NT2/D1 (cell line): ENCODE measurements around the gene TIAM1.
A peak's percentile ranks its signal among the peaks of the same experiment; 100 is the strongest.

Experiments
- DNase-seq: peaks from one replicate; pipeline ENCODE4 v3.0.0-alpha.2; 2011; ENCODE audit warnings: low read depth, low spot score
- H3K27me3 ChIP-seq: 2 replicates; pipeline ENCODE4 v1.6.0; 2011; ENCODE audit warnings: mild to moderate bottlenecking; ENCODE audit not compliant: insufficient read length, insufficient read depth
- H3K36me3 ChIP-seq: 2 replicates; pipeline ENCODE4 v1.6.1; 2011; ENCODE audit warnings: mild to moderate bottlenecking, low read length, mixed read lengths; ENCODE audit not compliant: insufficient read depth, insufficient read length
- H3K4me1 ChIP-seq: 2 replicates; pipeline ENCODE4 v1.5.1; 2011; ENCODE audit not compliant: insufficient read depth, insufficient read length
- H3K4me3 ChIP-seq: 2 replicates; pipeline ENCODE4 v1.5.1; 2011; ENCODE audit warnings: low read depth; ENCODE audit not compliant: insufficient read length
- H3K9ac ChIP-seq: 2 replicates; pipeline ENCODE4 v1.6.0; 2011; ENCODE audit warnings: low read depth; ENCODE audit not compliant: insufficient read length
- H3K9me3 ChIP-seq: 2 replicates; pipeline ENCODE4 v1.5.1; 2011; ENCODE audit warnings: mild to moderate bottlenecking, low read length; ENCODE audit not compliant: insufficient read depth
- SUZ12 ChIP-seq: IDR thresholded peaks from 2 replicates; pipeline ENCODE4 v1.6.1; 2011; ENCODE audit not compliant: insufficient read length, insufficient read depth; ENCODE audit errors: extremely low read depth
- YY1 ChIP-seq: IDR thresholded peaks from 2 replicates; pipeline ENCODE4 v1.6.1; 2011; ENCODE audit not compliant: insufficient read length, insufficient read depth
- ZNF274 ChIP-seq: IDR thresholded peaks from 2 replicates; pipeline ENCODE4 v1.6.1; 2011; ENCODE audit warnings: mild to moderate bottlenecking, low read depth, low read length

TIAM1 gene

DNA sequence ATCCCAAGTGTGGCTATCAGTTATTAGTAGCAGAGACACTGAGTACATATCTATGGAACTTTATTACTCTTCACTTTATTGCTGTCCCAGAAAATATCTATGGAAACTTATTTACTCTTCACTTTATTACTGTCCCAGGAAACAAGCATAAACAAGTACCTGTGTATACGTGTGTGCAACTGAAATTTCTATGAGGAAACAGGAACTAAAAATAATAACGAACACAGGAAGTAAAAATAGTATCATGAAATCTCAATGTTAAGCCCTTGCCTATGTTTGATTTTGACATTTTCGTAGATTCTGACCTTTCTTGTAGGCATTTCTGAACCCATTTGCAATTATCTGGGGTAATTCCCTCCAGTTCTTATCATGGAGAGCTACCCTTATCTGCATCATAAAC, 240.9 kb downstream of the TIAM1 start:
- Histone ChIP-seq H3K36me3 (no peaks in the 10 kb centered on the region), H3K27me3 (peaks cover 9% of the 10 kb centered on the region), H3K9me3 (peaks cover 34% of the 10 kb centered on the region), H3K4me1 (no peaks in the 10 kb centered on the region), H3K9ac (no peak overlapping the region), H3K4me3 (no peak overlapping the region)
- TF ChIP-seq YY1 (no peak), ZNF274 (no peak), SUZ12 (no peak)
- DNase-seq, result no peak

DNA sequence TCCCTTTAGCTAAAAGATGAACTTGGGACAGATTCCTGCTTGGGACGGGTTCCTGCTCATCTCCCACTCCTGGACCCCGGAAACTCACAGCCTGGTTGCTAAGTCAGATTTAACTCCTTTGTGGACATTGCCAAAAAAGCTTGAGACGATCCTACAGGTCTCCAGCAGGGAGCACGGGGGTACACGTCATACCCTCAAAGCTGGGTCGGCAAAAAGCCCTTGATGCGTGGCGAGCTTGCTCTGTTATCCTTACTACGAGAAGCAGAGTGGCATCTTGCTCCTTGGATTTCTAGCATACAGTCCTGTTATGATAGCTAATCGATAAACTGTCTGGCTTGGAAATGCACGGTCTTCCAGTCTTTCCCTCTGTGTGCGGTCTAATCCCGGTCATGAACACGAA, 244.9 kb downstream of the TIAM1 start:
- peaks cover 9% of the 10 kb centered on the region for H3K27me3 ChIP-seq
- no peak overlapping the region for H3K9ac ChIP-seq
- TF ChIP-seq ZNF274 (no peak), SUZ12 (no peak), YY1 (no peak)

GRCh38 chr21:31098576-31099005, 245.5 kb downstream of the TIAM1 start:
- Histone ChIP-seq H3K4me3 (no peak overlapping the region), H3K4me1 (no peaks in the 10 kb centered on the region), H3K27me3 (peaks cover 9% of the 10 kb centered on the region), H3K36me3 (no peaks in the 10 kb centered on the region), H3K9ac (no peak overlapping the region), H3K9me3 (peaks cover 6% of the 10 kb centered on the region; the same call in 1 of the 2 replicates)
- no peak for TF ChIP-seq ZNF274
- TF ChIP-seq YY1, result no peak
- TF ChIP-seq SUZ12, result no peak
- peak; percentile 73 for DNase-seq

More for the DNA sequence above, 244.9 kb downstream of the TIAM1 start:
- Histone ChIP-seq H3K4me1 (no peaks in the 10 kb centered on the region), H3K36me3 (no peaks in the 10 kb centered on the region), H3K9me3 (peaks cover 6% of the 10 kb centered on the region; the same call in 1 of the 2 replicates), H3K4me3 (no peak overlapping the region)
- no peak for DNase-seq

DNA sequence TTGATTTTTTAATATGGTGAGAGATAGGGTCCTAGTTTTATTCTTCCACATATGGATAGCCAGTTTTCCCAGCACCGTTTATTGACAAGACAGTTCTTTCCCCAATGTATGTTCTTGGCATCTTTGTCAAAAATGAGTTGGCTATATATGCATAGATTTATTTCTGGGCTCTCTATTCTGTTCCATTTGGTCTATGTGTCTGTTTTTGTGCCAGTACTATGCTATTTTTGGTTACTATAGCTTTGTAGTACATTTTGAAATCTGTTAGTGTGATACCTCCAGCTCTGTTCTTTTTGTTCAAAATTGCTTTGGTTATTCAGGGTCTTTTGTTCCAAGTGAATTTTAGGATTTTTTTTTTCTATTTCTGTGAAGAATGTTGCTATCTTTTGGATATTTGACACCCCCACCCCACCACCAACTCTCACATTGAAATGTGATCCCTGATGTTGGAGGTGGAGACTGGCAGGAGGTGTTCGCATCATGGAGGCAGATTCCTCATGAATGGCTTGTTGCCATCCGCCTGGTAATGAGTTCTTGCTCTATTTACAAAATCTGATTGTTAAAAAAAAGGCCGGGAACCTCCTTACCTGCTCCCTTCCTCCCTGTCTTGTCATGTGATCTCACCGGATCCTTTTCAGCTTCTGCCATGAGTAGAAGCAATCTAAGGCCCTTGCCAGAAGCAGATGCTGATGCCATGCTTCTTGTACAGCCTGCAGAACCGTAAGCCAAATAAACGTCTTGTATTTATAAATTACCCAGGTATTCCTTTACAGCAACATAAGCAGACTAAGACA, 251.0 kb downstream of the TIAM1 start:
- no peaks in the 10 kb centered on the region for H3K4me1 ChIP-seq
- H3K36me3 ChIP-seq, result no peaks in the 10 kb centered on the region
- no peak overlapping the region for H3K9ac ChIP-seq
- peaks cover 13% of the 10 kb centered on the region for H3K9me3 ChIP-seq
- no peak for TF ChIP-seq ZNF274
- TF ChIP-seq YY1, result no peak
- no peak for TF ChIP-seq SUZ12
- DNase-seq, result no peak
- H3K4me3 ChIP-seq, result no peak overlapping the region
- H3K27me3 ChIP-seq, result no peaks in the 10 kb centered on the region

GRCh38 chr21:31090376-31090775, 253.7 kb downstream of the TIAM1 start:
- H3K36me3 ChIP-seq, result no peaks in the 10 kb centered on the region
- TF ChIP-seq ZNF274 (no peak), YY1 (no peak)
- H3K27me3 ChIP-seq, result no peaks in the 10 kb centered on the region
- H3K9ac ChIP-seq, result no peak overlapping the region
- no peak overlapping the region for H3K4me3 ChIP-seq
- peaks cover 16% of the 10 kb centered on the region for H3K9me3 ChIP-seq
- DNase-seq, result no peak
- H3K4me1 ChIP-seq, result no peaks in the 10 kb centered on the region

DNA sequence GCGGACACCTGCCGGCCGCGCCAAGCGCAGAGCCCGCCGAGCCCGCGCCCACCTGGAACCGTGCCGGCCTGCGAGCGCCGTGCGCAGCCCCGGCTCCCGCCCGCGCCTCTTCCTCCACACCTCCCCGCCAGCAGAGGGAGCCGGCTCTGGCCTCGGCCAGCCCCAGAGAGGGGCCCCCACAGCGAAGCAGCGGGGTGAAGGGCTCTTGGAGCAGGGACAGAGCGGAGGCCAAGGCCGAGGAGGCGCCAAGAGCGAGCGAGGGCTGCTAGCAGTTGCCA, 255.6 kb downstream of the TIAM1 start:
- H3K9me3 ChIP-seq, result peaks cover 14% of the 10 kb centered on the region
- H3K36me3 ChIP-seq, result no peaks in the 10 kb centered on the region
- H3K27me3 ChIP-seq, result no peaks in the 10 kb centered on the region
- no peak overlapping the region for H3K9ac ChIP-seq
- no peaks in the 10 kb centered on the region for H3K4me1 ChIP-seq
- DNase-seq, result no peak
- TF ChIP-seq YY1 (no peak), SUZ12 (no peak), ZNF274 (no peak)
- no peak overlapping the region for H3K4me3 ChIP-seq

DNA sequence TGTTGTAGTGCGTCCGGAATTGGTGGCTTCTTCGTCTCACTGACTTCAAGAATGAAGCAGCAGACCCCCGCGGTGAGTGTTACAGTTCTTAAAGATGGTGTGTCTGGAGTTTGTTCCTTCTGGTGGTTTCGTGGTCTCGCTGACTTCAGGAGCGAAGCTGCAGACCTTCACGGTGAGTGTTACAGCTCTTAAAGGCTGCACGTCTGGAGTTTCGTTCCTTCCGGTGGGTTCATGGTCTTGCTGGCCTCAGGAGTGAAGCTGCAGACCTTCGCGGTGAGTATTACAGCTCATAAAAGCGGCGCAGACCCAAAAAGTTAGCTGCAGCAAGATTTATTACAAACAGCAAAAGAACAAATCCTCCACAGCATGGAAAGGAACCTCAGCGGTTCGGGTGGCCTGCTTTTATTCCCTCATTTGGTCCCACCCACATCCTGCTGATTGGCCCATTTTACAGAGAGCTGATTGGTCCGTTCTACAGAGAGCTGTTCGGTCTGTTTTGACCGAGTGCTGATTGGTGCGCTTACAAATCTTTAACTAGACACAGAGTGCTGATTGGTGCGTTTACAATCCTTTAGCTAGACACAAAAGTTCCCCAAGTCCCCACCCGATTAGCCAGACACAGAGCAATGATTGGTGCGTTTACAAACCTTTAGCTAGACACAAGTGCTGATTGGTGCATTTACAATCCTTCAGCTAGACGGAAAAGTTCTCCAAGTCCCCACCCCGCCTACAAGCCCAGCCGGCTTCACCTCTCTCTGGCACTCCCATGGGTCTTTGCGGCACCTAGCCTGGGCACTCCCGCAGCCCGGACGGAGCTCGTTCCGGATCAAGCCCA, 256.2 kb downstream of the TIAM1 start:
- DNase-seq, result no peak
- Histone ChIP-seq H3K36me3 (no peaks in the 10 kb centered on the region), H3K4me1 (no peaks in the 10 kb centered on the region), H3K9ac (no peak overlapping the region), H3K9me3 (peaks cover 17% of the 10 kb centered on the region), H3K27me3 (no peaks in the 10 kb centered on the region), H3K4me3 (no peak overlapping the region)
- TF ChIP-seq YY1, result no peak
- TF ChIP-seq ZNF274, result no peak
- TF ChIP-seq SUZ12, result no peak

GRCh38 chr21:31084689-31085088, 259.4 kb downstream of the TIAM1 start:
- Histone ChIP-seq H3K9ac (no peak overlapping the region), H3K4me1 (no peaks in the 10 kb centered on the region), H3K36me3 (no peaks in the 10 kb centered on the region), H3K27me3 (no peaks in the 10 kb centered on the region), H3K4me3 (no peak overlapping the region), H3K9me3 (peaks cover 17% of the 10 kb centered on the region; the same call in 1 of the 2 replicates)
- no peak for DNase-seq
- TF ChIP-seq YY1, result no peak
- no peak for TF ChIP-seq SUZ12
- TF ChIP-seq ZNF274, result no peak
